Pons (tissue), 1 donor: Measurements from ENCODE around the gene TEX11.
"Not testable (repeated sequence)": the region's sequence is repeated elsewhere in the genome, so short reads cannot be mapped to it uniquely, and the experiment has no call there.

Source experiments
- DNase-seq: peaks from one replicate; pipeline ENCODE4 v3.0.0-alpha.2; 2016; ENCODE audit warnings: low spot score

Gene TEX11

GRCh38 chrX:70587158-70587557, 321.4 kb downstream of the TEX11 start:
- DNase-seq = not testable (repeated sequence)

GRCh38 chrX:70577442-70577841, 331.1 kb downstream of the TEX11 start:
- no peak for DNase-seq

GRCh38 chrX:70569922-70570576, 338.5 kb downstream of the TEX11 start:
- DNase-seq = not testable (repeated sequence)

- no peak for DNase-seq
These were observed 353.6 kb downstream of the TEX11 start for GRCh38 chrX:70554948-70555347.

- no peak for DNase-seq
These were observed 354.0 kb downstream of the TEX11 start for GRCh38 chrX:70554523-70554922.

GRCh38 chrX:70554081-70554480, 354.4 kb downstream of the TEX11 start:
- DNase-seq = no peak

- no peak for DNase-seq
These were observed 355.0 kb downstream of the TEX11 start for GRCh38 chrX:70553516-70553915.

- no peak for DNase-seq
These were observed 356.3 kb downstream of the TEX11 start for GRCh38 chrX:70552130-70552704.

- DNase-seq = no peak
These were observed 359.1 kb downstream of the TEX11 start for GRCh38 chrX:70549429-70549828.

GRCh38 chrX:70535198-70535597, 373.3 kb downstream of the TEX11 start:
- no peak for DNase-seq

- no peak for DNase-seq
These were observed 380.7 kb downstream of the TEX11 start for GRCh38 chrX:70527610-70528345.

- no peak for DNase-seq
These were observed 381.5 kb downstream of the TEX11 start for GRCh38 chrX:70527053-70527452.

- DNase-seq = no peak
These were observed 382.8 kb downstream of the TEX11 start for GRCh38 chrX:70525733-70526132.

- not testable (repeated sequence) for DNase-seq
These were observed 392.8 kb downstream of the TEX11 start for GRCh38 chrX:70515692-70516091.

GRCh38 chrX:70515270-70515669, 393.2 kb downstream of the TEX11 start:
- not testable (repeated sequence) for DNase-seq

- no peak for DNase-seq
These were observed 399.4 kb downstream of the TEX11 start for GRCh38 chrX:70509078-70509477.

GRCh38 chrX:70508296-70508911, 400.1 kb downstream of the TEX11 start:
- DNase-seq = no peak

- no peak for DNase-seq
These were observed 403.1 kb downstream of the TEX11 start for GRCh38 chrX:70505451-70505841.

- DNase-seq = no peak
These were observed 403.6 kb downstream of the TEX11 start for GRCh38 chrX:70504772-70505450.

GRCh38 chrX:70500826-70501225, 407.7 kb downstream of the TEX11 start:
- no peak for DNase-seq

- DNase-seq = no peak
These were observed 410.4 kb downstream of the TEX11 start for GRCh38 chrX:70498129-70498528.

- DNase-seq = no peak
These were observed 411.5 kb downstream of the TEX11 start for GRCh38 chrX:70497026-70497425.
